Activated CD4-positive, alpha-beta memory T cell treated with anti-CD3 and anti-CD28 coated beads, Interleukin-2, amount 10 ng/mL, durations not matched to agents 7 days and 5 days (primary cell): ENCODE measurements around the gene NOS1. TPM values are rescaled to one million over a fixed set of nuclear protein-coding genes. Genes with fewer than 3 reads are reported as not detected.

Source experiments
- CTCF ChIA-PET: fragments of 350-600 bp; sonication (Branson Sonifier 250); formaldehyde crosslinking; loops from one replicate; lab custom pipeline; 2021; ENCODE audit warnings: antibody characterized with exemption, inconsistent platforms; lab: Charles Lee
- POLR2A ChIA-PET: fragments of 350-600 bp; sonication (Branson Sonifier 250); formaldehyde crosslinking; loops from one replicate; lab custom pipeline; 2021; ENCODE audit warnings: antibody characterized with exemption; lab: Charles Lee
- DNase-seq: peaks from one replicate; pipeline ENCODE4 v3.0.0-alpha.2; 2020
- H3K27ac Mint-ChIP-seq: one replicate; pipeline ENCODE4 v1.8.0; 2021; ENCODE audit warnings: mild to moderate bottlenecking, mixed read lengths
- H3K27me3 Mint-ChIP-seq: one replicate; pipeline ENCODE4 v1.8.0; 2021; ENCODE audit warnings: mixed read lengths
- H3K36me3 Mint-ChIP-seq: one replicate; pipeline ENCODE4 v1.8.0; 2021; ENCODE audit warnings: low read depth, mixed read lengths
- H3K4me1 Mint-ChIP-seq: one replicate; pipeline ENCODE4 v1.8.0; 2021; ENCODE audit warnings: mixed read lengths
- H3K4me3 Mint-ChIP-seq: one replicate; pipeline ENCODE4 v1.8.0; 2021; ENCODE audit warnings: mild to moderate bottlenecking, mixed read lengths
- H3K9me3 Mint-ChIP-seq: one replicate; pipeline ENCODE4 v1.8.0; 2021; ENCODE audit warnings: mixed read lengths
- total RNA-seq, 2 experiments: library from RNA; stranded (reverse); gene quantifications; one replicate each; pipeline ENCODE4 v1.2.3, GENCODE V29; 2021

NOS1 gene
- total RNA-seq, 2 experiments from 2014 or later, result not detected

- Mint-ChIP-seq H3K27me3 (no peaks in the 10 kb centered on the region), H3K27ac (no peak overlapping the region), H3K4me3 (no peak overlapping the region), H3K36me3 (peaks cover 69% of the 10 kb centered on the region), H3K9me3 (no peaks in the 10 kb centered on the region), H3K4me1 (no peaks in the 10 kb centered on the region)
- no peak for DNase-seq
- ChIA-PET CTCF (no interaction called here), POLR2A (no interaction called here)
These were observed 198.8 kb downstream of the NOS1 start for GRCh38 chr12:117162633-117163032.

- ChIA-PET CTCF (no interaction called here), POLR2A (no interaction called here)
- H3K4me1 Mint-ChIP-seq, result no peaks in the 10 kb centered on the region
- H3K36me3 Mint-ChIP-seq, result peaks cover 71% of the 10 kb centered on the region
- H3K9me3 Mint-ChIP-seq, result no peaks in the 10 kb centered on the region
- no peak overlapping the region for H3K4me3 Mint-ChIP-seq
- H3K27me3 Mint-ChIP-seq, result no peaks in the 10 kb centered on the region
- no peak overlapping the region for H3K27ac Mint-ChIP-seq
- DNase-seq, result no peak
These were observed 199.3 kb downstream of the NOS1 start for GRCh38 chr12:117162167-117162539.

GRCh38 chr12:117161460-117162166 lies 199.8 kb downstream of the NOS1 start:
- POLR2A ChIA-PET, result no interaction called here
- no peaks in the 10 kb centered on the region for H3K9me3 Mint-ChIP-seq
- H3K4me1 Mint-ChIP-seq, result no peaks in the 10 kb centered on the region
- H3K4me3 Mint-ChIP-seq, result no peak overlapping the region
- no peak overlapping the region for H3K27ac Mint-ChIP-seq
- no peak for DNase-seq
- CTCF ChIA-PET, result no interaction called here
- H3K36me3 Mint-ChIP-seq, result peaks cover 70% of the 10 kb centered on the region
- no peaks in the 10 kb centered on the region for H3K27me3 Mint-ChIP-seq

GRCh38 chr12:117159674-117160073 lies 201.8 kb downstream of the NOS1 start:
- no peak overlapping the region for H3K27ac Mint-ChIP-seq
- H3K9me3 Mint-ChIP-seq, result no peaks in the 10 kb centered on the region
- no peaks in the 10 kb centered on the region for H3K27me3 Mint-ChIP-seq
- POLR2A ChIA-PET, result no interaction called here
- no peaks in the 10 kb centered on the region for H3K4me1 Mint-ChIP-seq
- H3K4me3 Mint-ChIP-seq, result no peak overlapping the region
- no peak for DNase-seq
- CTCF ChIA-PET, result interaction anchor here (0.7 kb wide), 1 partner anchor 293 kb away, joined by 3 read pairs; no protein-coding TSS in a partner anchor
- H3K36me3 Mint-ChIP-seq, result peaks cover 71% of the 10 kb centered on the region

- Mint-ChIP-seq H3K36me3 (peaks cover 73% of the 10 kb centered on the region), H3K4me3 (no peak overlapping the region), H3K4me1 (no peaks in the 10 kb centered on the region), H3K27ac (no peak overlapping the region), H3K9me3 (no peaks in the 10 kb centered on the region), H3K27me3 (no peaks in the 10 kb centered on the region)
- ChIA-PET POLR2A (no interaction called here), CTCF (interaction anchor here (0.8 kb wide), 1 partner anchor 328 kb away, joined by 3 read pairs; no protein-coding TSS in a partner anchor)
- no peak for DNase-seq
These were observed 202.4 kb downstream of the NOS1 start for GRCh38 chr12:117158911-117159553.

Other genes starting within 250 kb of the NOS1 start
- gene FBXO21, start 171.2 kb downstream of the NOS1 start, total RNA-seq, result 10 to 100 TPM; 21.7 to 26.1 TPM